HG03439 (cell line): ENCODE measurements around the gene PIK3C2A.
"Not testable (repeated sequence)": the region's sequence is repeated elsewhere in the genome, so short reads cannot be mapped to it uniquely, and the experiment has no call there.

Experiments
- ATAC-seq: cut with Tn5 transposase; IDR thresholded peaks from one replicate; pipeline ENCODE4 v1.9.1; 2021; ENCODE audit warnings: mild to moderate bottlenecking, moderate library complexity; ENCODE audit not compliant: unreplicated experiment

Gene PIK3C2A

GRCh38 chr11:17207317-17208256 is at the start of gene PIK3C2A:
Gene PIK3C2A, minus strand, starts transcription at chr11:17207986. Its CDS starts 38,245 bp downstream, at chr11:17169741.
- peak; percentile 97 for ATAC-seq

DNA sequence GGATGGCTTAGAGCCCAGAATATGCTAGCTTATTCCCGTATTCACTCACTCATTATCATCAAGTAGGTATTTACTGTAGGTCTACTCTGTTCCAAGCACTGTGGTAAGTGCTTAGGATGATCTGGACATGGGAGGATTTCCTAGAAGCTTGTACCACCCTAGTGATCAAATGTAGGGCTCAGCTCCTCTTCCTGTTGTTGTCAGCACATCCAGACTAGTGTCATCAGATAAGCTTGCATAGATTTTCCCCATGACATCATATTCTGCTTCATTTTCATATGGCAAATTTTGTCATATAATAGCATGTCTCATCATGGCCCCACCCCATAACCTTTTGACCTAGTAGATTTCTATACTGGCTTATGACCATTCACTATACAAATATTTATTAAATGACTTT is 49.4 kb upstream of the PIK3C2A start:
- ATAC-seq = no peak

GRCh38 chr11:17256512-17256911 is 48.7 kb upstream of the PIK3C2A start:
- no peak for ATAC-seq

GRCh38 chr11:17252704-17253103 is 44.9 kb upstream of the PIK3C2A start:
- ATAC-seq = no peak

GRCh38 chr11:17250561-17251350 is 43.0 kb upstream of the PIK3C2A start:
- no peak for ATAC-seq

GRCh38 chr11:17244046-17244445 is 36.3 kb upstream of the PIK3C2A start:
- ATAC-seq = peak; percentile 74

GRCh38 chr11:17242954-17243353 is 35.2 kb upstream of the PIK3C2A start:
- not testable (repeated sequence) for ATAC-seq

GRCh38 chr11:17240780-17241179 is 33.0 kb upstream of the PIK3C2A start:
- no peak for ATAC-seq

GRCh38 chr11:17239927-17240326 is 32.1 kb upstream of the PIK3C2A start:
- ATAC-seq = not testable (repeated sequence)

DNA sequence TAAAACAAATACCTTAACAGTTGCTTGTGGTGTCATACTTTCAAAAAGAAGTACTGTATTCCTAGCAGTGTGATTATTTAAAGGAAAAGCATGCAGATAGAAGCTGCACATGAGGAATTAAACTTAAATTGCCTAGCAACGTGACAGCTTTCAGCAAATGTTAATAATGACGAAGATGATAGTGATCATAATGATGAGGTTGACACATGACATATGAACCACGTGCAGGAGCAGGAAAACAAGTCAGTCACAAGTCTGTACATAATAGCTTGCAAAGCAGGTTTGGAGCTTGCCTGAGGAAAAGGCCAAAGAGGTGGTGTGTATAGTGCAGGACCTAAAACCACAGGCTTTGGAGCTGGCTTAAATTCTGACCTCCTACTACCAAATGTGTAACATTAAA is 30.6 kb upstream of the PIK3C2A start:
- no peak for ATAC-seq

DNA sequence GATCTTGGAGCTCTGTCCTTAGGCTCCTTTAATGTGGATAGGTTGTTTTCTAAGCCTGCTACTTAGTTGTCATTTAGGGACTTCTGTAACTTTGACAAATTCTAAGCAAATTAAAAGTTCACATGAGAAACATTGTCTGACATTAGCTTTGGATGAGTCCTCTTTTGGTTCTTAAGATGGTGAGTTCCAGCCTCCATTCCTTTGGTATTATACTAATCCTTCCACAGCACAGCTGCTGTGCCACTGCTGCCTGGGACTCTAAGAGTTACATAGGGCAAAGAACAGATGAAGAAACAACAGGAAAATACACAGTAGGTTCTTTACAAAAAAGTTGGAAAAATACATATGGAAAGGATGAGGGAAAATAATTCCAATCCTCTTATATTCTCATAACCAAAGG is 25.3 kb upstream of the PIK3C2A start:
- no peak for ATAC-seq

GRCh38 chr11:17230867-17231851 is 23.4 kb upstream of the PIK3C2A start:
- peak; percentile 75 for ATAC-seq

DNA sequence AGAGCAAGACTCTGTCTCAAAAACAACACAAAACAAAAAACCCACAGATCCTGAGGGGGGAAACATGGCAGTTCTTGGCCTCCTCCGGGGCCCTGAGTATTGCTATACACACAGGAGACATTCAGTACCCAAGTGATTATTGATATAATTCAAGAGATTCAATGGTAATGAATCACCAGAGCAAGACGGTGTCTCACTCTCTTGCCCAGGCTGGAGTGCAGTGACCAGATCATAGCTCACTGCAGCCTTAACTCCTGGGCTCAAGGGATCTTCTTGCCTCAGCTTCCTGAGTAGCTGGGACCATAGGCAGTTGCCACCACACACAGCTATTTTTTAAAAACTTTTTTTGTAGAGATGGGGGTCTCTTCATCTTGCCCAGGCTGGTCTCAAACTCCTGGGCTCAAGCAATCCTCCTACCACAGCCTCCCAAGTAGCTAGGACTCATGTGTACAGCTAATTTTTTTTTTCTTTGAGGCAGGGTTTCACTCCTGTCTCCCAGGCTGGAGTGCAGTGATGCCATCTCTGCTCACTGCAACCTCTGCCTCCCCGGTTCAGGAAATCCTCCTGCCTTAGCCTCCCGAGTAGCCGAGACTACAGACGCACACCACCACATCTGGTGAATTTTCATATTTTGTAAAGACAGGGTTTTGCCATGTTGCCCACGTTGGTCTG is 21.8 kb upstream of the PIK3C2A start:
- no peak for ATAC-seq

DNA sequence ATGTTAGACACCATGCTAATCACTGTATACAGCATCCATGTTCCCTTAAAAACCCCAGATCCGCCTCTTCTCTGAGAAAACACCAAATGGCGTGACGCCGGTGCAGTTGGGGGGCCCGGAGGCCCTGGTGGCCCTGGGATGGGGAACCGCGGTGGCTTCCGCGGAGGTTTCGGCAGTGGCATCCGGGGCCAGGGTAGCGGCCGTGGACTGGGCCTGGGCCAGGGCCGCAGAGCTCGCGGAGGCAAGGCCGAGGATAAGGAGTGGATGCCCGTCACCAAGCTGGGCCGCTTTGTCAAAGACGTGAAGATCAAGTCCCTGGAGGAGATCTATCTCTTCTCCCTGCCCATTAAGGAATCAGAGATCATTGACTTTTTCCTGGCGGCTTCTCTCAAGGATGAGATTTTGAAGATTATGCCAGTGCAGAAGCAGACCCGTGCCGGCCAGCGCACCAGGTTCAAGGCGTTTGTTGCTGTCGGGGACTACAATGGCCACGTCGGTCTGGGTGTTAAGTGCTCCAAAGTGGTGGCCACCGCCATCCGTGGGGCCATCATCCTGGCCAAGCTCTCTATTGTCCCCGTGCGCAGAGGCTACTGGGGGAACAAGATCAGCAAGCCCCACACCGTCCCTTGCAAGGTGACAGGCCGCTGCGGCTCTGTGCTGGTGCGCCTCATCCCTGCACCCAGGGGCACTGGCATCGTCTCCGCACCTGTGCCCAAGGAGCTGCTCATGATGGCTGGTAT is 20.6 kb upstream of the PIK3C2A start:
- ATAC-seq = not testable (repeated sequence)

DNA sequence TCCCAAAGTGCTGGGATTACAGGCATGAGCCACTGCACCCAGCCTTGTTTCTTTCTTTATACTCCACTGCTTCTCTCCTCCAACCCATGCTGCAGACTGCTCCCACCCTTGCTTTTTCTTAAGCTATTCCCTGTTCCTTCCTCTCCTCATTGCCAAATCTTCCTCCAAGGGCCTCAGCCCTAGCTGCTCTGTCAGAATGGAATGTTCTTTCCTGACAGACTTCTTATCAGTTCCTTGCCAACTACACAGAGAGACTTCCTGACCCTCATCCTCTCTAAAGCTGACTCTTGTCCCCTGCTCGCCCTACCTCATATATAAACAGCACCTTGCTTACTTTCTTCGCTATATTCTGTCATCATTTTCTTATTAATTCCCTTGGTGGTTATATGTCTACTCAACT is 16.9 kb upstream of the PIK3C2A start:
- ATAC-seq = no peak

DNA sequence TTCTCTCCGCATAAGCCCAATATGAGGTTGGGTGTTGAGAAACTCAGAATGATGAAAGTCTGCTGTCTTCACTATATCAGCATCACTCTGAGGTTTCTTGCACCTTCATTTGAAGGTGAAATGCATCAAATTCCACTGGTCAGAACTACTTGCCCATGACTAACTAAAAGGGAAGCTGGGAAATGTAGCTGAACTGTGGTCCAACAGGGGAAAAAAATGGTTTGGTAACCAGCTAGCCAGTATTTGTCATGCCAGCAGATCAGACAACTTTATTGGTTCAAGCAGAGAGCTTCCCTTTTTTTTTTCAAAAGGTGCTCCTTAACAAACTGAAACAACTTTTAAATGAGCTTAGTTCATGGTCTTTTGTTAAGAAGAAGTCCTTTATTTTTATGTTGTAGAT is 14.2 kb upstream of the PIK3C2A start:
- ATAC-seq = no peak

- ATAC-seq = no peak
These were observed 11.2 kb upstream of the PIK3C2A start for GRCh38 chr11:17219016-17219415.

GRCh38 chr11:17218403-17218802 is 10.6 kb upstream of the PIK3C2A start:
- ATAC-seq = no peak

DNA sequence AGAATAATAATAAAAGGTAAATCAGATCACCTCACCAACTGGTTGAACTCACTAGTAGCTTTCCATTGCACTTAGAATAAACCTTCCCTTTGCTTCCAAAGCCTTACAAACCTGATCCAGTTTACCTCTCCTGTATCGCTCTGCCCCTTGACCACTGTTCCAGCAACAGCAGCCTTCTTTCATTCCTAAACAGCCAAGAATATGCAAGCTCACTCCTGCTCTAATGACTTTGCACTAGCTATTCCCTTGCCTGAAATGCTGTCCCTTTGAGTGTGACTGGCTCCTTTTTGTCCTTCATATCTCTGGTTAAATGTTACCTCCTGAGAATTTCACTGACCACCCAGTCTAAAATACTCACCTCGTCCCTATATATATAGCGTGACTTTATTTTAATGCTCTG is 9.6 kb upstream of the PIK3C2A start:
- no peak for ATAC-seq
